Measurements from ENCODE around the gene PPID.

DNA sequence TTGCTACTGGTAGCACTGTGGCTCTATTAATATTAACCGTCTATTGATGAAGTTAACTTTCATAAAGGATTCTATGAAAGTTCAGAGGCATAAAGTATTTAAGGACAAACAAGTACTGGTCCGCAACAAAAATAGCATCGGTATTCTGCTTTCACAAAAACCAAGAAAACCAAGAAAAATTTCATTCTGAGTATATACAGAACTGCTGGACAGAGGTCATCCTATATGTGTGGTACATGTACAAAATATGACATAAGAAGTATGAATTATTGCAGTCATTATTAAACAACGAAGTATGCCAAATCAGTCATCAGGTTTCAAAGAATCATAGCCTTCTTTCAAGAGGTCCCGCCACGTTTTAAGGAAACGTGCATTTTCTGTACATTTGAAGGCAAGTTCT is 53.9 kb downstream of the PPID start:
- no peak for TF ChIP-seq EZH2 (IDR thresholded peaks at IDR 0.05; ENCODE audit: borderline replicate concordance, low read length)
- TF ChIP-seq, protein P1, sequence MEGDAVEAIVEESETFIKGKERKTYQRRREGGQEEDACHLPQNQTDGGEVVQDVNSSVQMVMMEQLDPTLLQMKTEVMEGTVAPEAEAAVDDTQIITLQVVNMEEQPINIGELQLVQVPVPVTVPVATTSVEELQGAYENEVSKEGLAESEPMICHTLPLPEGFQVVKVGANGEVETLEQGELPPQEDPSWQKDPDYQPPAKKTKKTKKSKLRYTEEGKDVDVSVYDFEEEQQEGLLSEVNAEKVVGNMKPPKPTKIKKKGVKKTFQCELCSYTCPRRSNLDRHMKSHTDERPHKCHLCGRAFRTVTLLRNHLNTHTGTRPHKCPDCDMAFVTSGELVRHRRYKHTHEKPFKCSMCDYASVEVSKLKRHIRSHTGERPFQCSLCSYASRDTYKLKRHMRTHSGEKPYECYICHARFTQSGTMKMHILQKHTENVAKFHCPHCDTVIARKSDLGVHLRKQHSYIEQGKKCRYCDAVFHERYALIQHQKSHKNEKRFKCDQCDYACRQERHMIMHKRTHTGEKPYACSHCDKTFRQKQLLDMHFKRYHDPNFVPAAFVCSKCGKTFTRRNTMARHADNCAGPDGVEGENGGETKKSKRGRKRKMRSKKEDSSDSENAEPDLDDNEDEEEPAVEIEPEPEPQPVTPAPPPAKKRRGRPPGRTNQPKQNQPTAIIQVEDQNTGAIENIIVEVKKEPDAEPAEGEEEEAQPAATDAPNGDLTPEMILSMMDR (IDR thresholded peaks at IDR 0.05; ENCODE audit: low read length) = no peak

Data from OCI-LY1 (cell line).